Measurements from ENCODE around the gene HLA-DOB.

HLA-DOB gene

GRCh38 chr6:32857156-32857891 lies 40.5 kb upstream of the HLA-DOB start:
- POLR2A ChIA-PET = interaction anchor here (0.7 to 5.3 kb wide), 4 partner anchors 19 to 115 kb away, joined by 3 to 54 read pairs (median 3); partner anchors contain the start of gene TAP2
- no peak for DNase-seq (ENCODE audit: extremely low spot score)
- TF ChIP-seq NFRKB (IDR thresholded peaks at IDR 0.05) = no peak
- TF ChIP-seq ZNF384 (IDR thresholded peaks at IDR 0.05) = no peak
- no peak for TF ChIP-seq CTBP1 (IDR thresholded peaks at IDR 0.05; ENCODE audit: borderline replicate concordance)
- no peak for TF ChIP-seq LEF1 (IDR thresholded peaks at IDR 0.05; ENCODE audit: borderline replicate concordance)
- TF ChIP-seq, protein P1, sequence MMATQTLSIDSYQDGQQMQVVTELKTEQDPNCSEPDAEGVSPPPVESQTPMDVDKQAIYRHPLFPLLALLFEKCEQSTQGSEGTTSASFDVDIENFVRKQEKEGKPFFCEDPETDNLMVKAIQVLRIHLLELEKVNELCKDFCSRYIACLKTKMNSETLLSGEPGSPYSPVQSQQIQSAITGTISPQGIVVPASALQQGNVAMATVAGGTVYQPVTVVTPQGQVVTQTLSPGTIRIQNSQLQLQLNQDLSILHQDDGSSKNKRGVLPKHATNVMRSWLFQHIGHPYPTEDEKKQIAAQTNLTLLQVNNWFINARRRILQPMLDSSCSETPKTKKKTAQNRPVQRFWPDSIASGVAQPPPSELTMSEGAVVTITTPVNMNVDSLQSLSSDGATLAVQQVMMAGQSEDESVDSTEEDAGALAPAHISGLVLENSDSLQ (IDR thresholded peaks at IDR 0.05) = no peak
- no peak for TF ChIP-seq ELF4 (IDR thresholded peaks at IDR 0.05)
- TF ChIP-seq L3MBTL2 (conservative IDR thresholded peaks at IDR 0.05) = no peak
- TF ChIP-seq FOXK2 (IDR thresholded peaks at IDR 0.05) = no peak
- no peak for TF ChIP-seq HDGF (IDR thresholded peaks at IDR 0.05; ENCODE audit: borderline replicate concordance)

DNA sequence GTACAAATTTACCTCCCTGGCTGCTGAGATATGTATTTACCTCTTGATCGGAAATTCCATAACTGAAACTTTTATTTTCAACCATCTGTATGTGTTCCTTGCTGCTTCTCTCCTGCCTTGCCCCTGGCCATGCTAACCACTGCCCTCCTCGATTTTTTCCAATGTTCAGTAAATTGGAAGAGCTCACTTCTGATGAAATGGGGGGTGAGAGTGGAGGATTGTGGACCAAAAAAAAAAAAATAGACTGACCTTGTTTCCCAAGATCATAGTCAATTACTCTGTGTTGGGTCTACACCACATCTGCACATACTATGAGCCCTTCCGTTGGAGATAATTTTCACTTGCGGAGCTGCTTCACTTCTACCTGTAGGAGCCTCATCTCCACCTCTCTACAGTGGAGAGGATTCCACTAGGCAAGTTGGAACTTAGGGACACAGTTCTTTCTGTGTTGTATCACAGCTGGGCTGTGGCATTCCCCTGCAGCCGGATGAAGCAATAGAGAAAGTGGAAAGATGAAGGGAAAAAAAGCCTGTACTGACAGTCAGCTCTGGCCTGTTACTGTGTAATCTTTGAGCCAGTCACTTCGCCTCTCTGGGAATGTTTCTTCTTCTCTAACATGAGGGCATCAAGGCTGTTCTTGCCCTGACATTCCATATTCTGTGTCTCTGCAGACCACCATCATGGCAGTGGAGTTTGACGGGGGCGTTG lies 38.8 kb upstream of the HLA-DOB start:
- POLR2A ChIA-PET = interaction anchor here (2.2 to 5.3 kb wide), 3 partner anchors 11 to 30 kb away, joined by 4 to 54 read pairs (median 17); partner anchors contain the start of genes PSMB8 and TAP2
- TF ChIP-seq, protein P1 (IDR thresholded peaks at IDR 0.05) = no peak
- no peak for TF ChIP-seq NFRKB (IDR thresholded peaks at IDR 0.05)
- TF ChIP-seq HDGF (IDR thresholded peaks at IDR 0.05; ENCODE audit: borderline replicate concordance) = no peak
- TF ChIP-seq CTBP1 (IDR thresholded peaks at IDR 0.05; ENCODE audit: borderline replicate concordance) = no peak
- TF ChIP-seq BHLHE40 (IDR thresholded peaks at IDR 0.05; ENCODE audit: borderline replicate concordance) = no peak
- no peak for TF ChIP-seq SUZ12 (IDR thresholded peaks at IDR 0.05)
- no peak for TF ChIP-seq TARDBP (IDR thresholded peaks at IDR 0.05)
- no peak for TF ChIP-seq ELF4 (IDR thresholded peaks at IDR 0.05)
- TF ChIP-seq L3MBTL2 (conservative IDR thresholded peaks at IDR 0.05) = no peak
- no peak for TF ChIP-seq SP1 (IDR thresholded peaks at IDR 0.05)
- TF ChIP-seq FOXM1 (IDR thresholded peaks at IDR 0.05; ENCODE audit: borderline replicate concordance) = no peak
- TF ChIP-seq ARNT (IDR thresholded peaks at IDR 0.05) = no peak
- TF ChIP-seq FOXA1 (IDR thresholded peaks at IDR 0.05) = no peak
- TF ChIP-seq FOXK2 (IDR thresholded peaks at IDR 0.05) = no peak
- no peak for TF ChIP-seq LEF1 (IDR thresholded peaks at IDR 0.05; ENCODE audit: borderline replicate concordance)
- CTCF ChIA-PET = interaction anchor here (0.7 to 3.9 kb wide), 2 partner anchors 17 to 112 kb away, joined by 3 to 41 read pairs; partner anchors contain the start of gene TAP2
- no peak for DNase-seq (ENCODE audit: extremely low spot score)

More at GRCh38 chr6:32857156-32857891, 40.5 kb upstream of the HLA-DOB start:
- CTCF ChIA-PET = interaction anchor here (0.9 to 3.6 kb wide), 3 partner anchors 11 to 128 kb away, joined by 6 to 18 read pairs (median 13); partner anchors contain the start of gene TAP2

DNA sequence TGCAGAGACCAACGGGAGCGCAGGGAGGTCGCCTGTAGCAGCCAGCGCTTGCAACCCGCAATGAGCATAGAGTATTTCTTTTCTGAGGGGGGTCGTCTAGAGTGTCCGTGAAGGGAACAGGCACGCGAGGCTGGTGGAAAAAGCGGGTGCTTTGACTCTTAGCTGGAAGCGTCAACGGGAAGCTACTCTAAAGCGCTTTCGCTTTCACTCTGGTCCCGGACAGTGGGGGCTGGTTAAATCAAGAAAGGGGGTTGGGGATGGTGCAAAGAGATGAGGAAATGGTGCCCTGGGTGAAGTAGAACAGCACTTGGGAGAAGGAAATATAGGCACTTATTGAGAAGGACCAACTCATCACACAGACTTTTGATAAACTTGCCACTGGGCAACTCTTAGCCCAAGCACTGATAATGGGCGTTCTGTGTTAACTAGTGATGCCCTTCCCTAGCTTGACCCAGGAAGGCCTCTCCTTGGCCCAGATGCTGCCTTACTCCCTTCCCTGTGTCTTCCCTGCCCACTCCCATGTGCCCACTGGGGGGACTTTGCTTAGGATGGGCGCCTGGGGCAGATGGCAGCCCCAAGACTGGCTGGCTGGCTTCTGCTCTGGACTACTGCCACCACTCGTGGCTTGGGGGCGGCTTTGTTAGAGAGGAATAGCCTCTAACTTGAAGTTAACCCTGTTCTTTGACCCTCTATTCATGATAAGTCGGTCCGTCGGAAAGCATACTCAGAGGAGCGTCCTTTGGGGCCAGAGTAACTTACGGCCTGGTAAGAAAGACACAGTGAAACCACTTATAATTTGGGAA lies 37.8 kb upstream of the HLA-DOB start:
- ChIA-PET CTCF (interaction anchor here (2.0 to 3.9 kb wide), 2 partner anchors 14 to 16 kb away, joined by 10 to 41 read pairs; partner anchors contain the start of gene TAP2), POLR2A (interaction anchor here (2.2 to 5.3 kb wide), 4 partner anchors 10 to 118 kb away, joined by 4 to 54 read pairs (median 18); partner anchors contain the start of genes PSMB8 and TAP2)
- DNase-seq (ENCODE audit: extremely low spot score) = no peak
- TF ChIP-seq L3MBTL2 (conservative IDR thresholded peaks at IDR 0.05) = no peak
- TF ChIP-seq HDGF (IDR thresholded peaks at IDR 0.05; ENCODE audit: borderline replicate concordance) = no peak
- no peak for TF ChIP-seq LEF1 (IDR thresholded peaks at IDR 0.05; ENCODE audit: borderline replicate concordance)
- no peak for TF ChIP-seq ZNF384 (IDR thresholded peaks at IDR 0.05)
- TF ChIP-seq BHLHE40 (IDR thresholded peaks at IDR 0.05; ENCODE audit: borderline replicate concordance) = no peak

GRCh38 chr6:32853541-32854375 lies 37.0 kb upstream of the HLA-DOB start, which contains the start of the genes PSMB9 and TAP1:
Gene PSMB9, plus strand, starts transcription at chr6:32854192. Its CDS starts 38 bp downstream, at chr6:32854230.
Gene TAP1, minus strand, starts transcription at chr6:32853704. Its CDS starts 68 bp downstream, at chr6:32853636.
- CTCF ChIA-PET = interaction anchor here (0.5 to 3.9 kb wide), 4 partner anchors 8 to 68 kb away, joined by 3 to 41 read pairs (median 7); partner anchors contain the start of gene TAP2
- POLR2A ChIA-PET = interaction anchor here (0.6 to 5.3 kb wide), 12 partner anchors 9 to 658 kb away, joined by 3 to 54 read pairs (median 4); partner anchors contain the start of genes PSMB8 and TAP2
- DNase-seq (ENCODE audit: extremely low spot score) = peak; percentile 97
- TF ChIP-seq L3MBTL2 (conservative IDR thresholded peaks at IDR 0.05) (peak; percentile 80), FOXK2 (IDR thresholded peaks at IDR 0.05) (no peak), SUZ12 (IDR thresholded peaks at IDR 0.05) (no peak), FOXA1 (IDR thresholded peaks at IDR 0.05) (no peak), LEF1 (IDR thresholded peaks at IDR 0.05; ENCODE audit: borderline replicate concordance) (no peak), SP1 (IDR thresholded peaks at IDR 0.05) (no peak), HDGF (IDR thresholded peaks at IDR 0.05; ENCODE audit: borderline replicate concordance) (no peak)
- TF ChIP-seq, protein P1 (IDR thresholded peaks at IDR 0.05) = no peak

Data from HEK293T (cell line).